HG03175 (cell line): ENCODE results near the gene PPP1R11.
"Not testable (repeated sequence)": the region's sequence is repeated elsewhere in the genome, so short reads cannot be mapped to it uniquely, and the experiment has no call there.

Source experiments
- ATAC-seq: cut with Tn5 transposase; IDR thresholded peaks from one replicate; pipeline ENCODE4 v1.9.1; 2021; ENCODE audit warnings: mild to moderate bottlenecking, moderate library complexity; ENCODE audit not compliant: unreplicated experiment

The PPP1R11 gene

DNA sequence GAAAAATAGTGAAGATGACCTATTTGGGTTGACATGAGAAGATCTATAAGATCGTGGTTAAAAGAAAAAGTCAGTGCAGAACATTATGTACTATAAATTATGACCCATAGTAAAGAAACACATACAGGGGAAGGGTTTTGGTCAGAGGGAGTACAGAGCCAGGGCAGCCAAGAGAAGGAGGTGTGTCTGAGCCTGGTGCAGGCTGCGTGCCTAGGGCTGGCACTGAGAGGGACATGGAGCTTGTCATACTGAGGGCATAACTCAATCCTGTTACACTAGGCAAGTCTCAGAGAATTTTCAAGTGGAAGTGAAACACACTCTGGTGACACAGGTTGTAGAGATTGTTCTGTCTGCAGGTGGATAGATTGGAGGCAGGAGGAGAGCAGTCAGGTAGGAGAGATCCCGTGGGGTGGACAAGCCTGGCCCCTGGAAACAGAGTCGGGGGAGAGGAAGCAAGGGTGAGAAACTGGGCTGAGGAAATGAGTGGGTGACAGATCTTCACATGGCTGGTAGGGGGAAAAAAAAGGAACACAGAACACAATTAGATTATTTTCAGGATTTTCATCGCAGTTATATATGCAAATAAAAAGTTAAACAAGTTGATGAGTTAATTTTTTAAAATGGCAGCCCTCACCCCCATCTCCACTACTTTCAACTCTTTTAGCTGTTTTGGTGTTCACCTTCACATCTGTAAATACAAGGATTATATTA is 27.1 kb downstream of the PPP1R11 start:
- ATAC-seq, result no peak

DNA sequence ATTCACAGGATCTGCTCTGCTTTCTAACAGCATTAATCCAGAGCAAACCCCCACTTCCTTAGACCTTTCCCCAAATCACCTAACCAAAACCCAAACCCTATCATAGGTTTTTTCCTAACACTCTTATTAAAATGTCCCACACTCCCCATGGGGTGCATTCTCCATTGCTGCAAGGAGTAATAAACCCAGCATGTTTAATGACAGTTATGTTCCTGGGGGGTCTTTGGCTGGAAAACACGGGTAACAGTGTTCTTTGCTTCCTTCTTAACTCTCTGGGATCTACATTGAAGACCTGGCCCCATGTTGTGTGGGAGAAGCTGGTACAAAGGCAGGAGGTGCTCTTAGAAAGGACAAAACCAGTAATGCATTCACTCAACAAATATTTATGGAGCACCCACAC is 29.8 kb downstream of the PPP1R11 start:
- no peak for ATAC-seq

DNA sequence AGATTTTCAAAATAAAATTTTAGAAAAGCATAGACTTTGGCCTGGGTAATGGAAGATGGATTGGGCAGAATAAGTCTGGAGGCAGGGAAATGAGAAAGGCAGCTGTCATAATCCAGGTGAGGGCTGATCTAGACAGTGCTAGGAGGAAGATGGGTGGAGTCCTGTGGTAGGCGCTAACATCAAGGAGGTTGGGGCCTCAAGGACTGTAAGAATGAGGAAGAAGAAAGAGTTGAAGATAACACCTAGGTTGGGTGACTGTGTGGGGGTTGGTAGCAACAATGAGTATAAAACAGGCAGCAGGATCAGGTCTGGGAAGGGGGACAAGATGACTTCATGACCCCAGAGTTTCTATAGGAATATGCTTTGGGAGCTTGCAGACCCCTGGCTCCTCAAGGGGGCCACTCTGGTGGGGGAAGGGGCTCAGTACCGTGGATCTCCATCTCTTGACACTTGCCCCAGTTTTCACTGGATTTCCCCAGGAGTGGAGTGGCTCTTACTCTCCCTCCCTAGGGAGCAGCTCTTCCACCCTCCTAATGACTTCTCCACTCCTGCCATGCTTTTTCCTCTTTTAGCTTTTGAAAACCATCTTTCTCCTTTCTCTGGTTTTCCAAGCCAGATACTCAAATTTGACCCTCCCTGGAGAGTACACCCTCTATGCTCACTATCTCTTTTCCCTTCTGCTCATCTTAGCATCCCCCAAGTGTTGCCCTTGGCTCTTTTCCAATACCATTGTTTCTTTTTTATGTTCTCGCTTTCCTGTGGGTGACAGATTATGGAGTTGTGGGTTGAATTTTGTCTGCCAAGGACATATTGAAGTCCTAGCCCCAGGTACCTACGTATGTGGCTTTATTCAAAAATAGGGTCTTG is 31.1 kb downstream of the PPP1R11 start:
- ATAC-seq, result no peak

DNA sequence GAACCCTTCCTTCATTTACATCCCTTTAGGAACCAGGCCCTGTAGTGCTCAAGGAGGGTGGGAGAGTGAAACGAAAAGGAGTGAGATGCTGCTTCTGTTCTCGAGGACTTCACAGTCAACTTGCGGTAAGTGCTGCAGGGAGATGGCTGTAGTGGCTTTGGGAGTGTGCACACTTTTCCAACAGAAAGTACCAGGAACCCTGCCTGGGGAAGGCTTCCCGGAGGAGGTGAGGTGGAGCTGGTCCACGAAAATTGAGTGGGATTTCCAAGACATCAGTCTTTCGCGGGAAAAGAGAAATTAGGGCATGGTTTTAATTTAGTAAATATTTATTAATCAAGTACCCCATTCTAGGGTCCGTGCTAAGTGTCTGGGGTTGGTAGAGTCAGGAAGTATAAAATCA is 33.2 kb downstream of the PPP1R11 start:
- no peak for ATAC-seq

DNA sequence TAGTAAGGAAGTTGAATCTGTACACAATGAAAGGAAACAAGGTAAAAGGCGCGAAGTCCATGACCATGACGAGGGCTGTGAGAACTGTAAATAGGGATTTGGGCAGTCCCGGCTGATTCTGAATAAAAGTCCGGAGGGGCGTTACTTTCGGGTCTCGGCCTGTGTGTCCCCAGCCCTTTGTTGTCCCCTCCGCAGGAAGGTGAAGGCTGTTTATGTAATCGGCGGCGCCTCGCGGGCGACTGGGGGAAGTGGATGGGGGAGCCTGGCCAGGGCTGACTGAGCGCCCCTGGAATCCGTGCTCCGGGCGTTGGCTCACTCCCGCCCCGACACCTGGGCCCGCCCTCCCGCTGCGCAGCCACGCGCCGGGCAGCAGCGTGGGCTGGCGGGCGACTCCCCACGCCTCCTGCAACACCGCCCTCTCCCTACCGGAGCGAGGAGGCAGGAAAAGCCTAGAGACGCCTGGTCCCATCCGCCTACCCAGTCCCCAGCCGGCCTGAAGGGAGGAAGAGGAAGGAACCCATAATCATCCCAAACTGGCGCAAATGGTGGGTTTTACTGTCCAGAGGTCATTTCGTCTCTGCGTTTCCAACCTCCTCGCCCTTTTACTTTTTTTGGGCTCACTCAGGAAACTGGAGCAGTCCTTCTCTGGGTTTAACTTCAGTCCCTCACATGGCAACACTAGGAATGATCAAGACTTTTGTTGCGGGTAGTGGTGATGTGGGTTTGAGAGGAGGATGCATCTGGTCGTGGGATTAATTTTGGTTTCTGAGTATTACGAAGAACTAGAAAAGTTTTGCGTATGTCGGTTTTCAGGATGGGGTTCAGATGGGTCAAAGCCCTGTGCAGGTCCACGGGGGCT is 33.8 kb downstream of the PPP1R11 start:
- no peak for ATAC-seq

DNA sequence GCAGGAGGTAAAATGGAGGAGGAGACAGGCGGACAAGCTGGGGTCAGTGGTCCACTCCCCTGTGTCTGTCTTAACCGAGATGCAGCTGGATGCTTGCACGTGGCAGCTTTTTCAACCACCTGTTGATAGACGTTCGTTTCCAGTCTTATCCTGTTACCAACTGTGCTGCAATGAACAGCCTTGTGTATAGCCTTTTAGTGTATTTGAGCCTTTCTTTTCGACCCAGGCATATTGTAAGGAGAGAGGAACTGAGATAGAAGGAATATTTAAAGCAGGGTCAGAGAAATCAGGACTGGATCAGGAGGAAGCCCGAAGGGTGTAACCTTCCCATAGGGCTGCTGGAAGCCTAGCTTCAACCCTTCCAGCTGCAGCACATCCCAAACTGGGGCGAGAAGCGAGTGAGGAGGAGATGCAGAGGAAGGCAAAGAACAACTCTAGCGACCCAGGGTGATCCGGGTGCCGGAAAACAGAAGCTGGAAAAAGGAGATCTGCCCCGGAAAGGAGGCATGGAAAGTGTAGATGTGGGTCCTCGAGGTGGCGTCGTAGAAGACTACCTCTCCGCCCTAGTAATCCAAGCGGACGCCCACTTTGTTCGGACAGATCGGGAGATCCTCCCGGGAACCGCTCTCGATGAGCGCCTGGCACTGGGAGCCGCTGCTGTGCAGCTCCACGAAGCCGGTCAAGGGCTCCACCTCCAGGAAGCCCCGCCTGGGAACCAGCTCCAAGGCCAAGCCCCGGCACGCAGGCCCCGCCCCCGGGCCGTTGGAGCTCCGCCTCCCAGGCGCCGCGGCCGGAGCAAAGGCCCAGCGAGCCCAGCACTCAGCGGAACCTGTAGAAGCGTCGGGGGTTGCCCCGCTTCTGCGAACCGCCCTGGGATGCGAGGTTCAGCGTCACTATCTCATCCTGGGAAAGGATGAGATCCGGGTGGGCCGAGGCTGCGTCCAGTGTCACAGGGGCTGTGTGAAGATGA is 34.7 kb downstream of the PPP1R11 start:
- no peak for ATAC-seq

DNA sequence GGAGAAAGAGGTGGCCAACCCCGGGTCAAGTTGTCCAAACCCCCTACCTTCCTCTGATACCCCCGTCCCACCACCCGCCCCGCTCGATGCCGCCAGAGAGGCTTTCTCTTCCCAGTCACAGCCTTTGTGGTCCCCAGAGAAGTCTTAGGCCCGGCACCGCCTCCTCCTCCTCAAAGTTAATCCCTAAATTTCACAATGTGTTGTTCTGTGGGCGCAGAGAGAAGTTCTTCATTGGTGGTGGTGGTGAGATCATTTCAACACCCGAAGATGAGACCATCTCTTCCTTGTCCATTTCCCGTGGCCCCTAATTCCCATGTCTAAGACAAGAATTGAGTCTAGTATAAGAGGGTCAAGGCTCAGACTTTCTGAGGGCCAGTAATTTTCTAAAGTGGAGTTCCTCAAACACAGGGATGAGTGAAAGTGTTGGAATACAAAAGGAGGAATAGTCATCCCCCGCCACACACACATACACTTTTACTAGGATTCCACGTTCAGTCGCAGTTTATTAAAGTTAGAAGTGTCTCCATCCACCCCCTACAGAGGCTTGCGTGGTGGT is 35.5 kb downstream of the PPP1R11 start:
- no peak for ATAC-seq

DNA sequence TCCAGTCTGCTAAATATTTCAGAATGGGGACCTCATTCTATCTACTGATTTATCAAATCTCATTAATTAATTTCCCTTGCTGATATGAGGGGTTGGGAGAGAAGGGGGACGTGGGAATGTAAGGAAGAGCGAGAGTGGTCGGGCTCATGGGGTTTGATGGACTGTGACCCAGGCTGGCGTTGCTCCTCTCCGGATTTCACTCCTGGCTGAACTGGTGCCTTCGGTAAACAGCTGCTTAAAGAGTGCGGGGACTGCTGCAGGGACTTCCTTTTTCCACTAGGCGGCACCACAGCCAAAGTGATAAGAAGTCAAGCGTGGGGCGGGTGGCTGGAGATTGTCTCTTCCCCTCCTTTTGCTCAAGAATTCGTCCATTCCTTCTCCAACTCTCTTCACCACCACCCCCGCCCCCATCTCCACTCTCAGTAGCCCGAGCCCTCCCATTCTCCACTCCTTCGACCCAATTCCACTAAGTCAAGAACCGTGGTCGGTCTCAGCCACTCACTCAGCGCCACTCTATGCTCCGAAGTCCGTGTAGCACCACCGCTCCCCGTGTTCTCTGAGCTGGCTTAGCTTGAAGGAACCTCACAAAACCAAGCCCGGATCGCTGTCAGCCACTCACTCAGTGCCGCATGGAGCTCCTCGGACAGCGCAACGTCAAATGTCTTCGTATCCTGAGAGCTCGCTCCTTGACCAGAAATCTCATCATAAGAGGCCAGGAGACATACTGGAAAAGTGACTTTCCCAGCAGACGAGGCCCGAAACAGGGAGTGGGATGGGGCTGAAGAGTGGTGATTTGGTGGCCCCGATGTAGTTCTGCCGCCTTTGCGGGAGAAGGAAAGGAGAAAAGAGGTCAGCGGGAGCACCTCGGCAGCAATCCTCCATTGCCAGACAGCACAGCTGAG is 36.2 kb downstream of the PPP1R11 start:
- peak; percentile 79 for ATAC-seq

DNA sequence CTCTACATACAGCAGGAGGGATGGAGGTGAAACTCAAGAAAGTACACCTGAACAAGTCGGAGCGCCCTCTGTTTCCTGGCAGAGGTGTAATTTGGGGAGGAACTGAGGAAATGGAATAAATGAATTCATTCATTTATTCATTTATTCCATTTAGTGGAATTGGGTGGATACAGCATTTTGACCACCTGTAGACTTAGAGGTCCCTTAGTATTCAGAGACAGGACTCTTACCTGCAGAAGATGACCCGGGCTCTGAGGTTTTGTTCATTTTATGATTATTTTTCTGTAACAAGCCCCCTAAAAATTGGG is 36.8 kb downstream of the PPP1R11 start:
- ATAC-seq, result no peak

DNA sequence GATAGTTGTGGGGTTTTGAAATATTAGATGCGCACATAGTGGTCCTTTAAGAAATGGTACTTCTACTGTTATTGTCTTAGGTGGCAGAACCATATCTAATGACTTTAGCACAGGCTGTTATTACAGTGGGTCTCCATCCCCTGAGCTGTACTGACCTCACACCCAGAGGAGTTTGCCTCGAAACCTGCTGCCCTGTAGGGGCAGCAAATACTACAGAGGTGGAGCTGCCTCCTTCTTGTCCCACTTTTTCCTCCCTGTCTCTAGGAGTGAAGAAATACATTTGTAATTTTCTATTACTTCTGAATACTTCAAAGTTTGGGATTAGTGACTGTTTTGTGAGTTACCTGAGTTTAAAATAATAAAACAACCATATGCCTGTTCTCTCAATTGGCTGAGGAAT is 37.7 kb downstream of the PPP1R11 start:
- ATAC-seq, result no peak

DNA sequence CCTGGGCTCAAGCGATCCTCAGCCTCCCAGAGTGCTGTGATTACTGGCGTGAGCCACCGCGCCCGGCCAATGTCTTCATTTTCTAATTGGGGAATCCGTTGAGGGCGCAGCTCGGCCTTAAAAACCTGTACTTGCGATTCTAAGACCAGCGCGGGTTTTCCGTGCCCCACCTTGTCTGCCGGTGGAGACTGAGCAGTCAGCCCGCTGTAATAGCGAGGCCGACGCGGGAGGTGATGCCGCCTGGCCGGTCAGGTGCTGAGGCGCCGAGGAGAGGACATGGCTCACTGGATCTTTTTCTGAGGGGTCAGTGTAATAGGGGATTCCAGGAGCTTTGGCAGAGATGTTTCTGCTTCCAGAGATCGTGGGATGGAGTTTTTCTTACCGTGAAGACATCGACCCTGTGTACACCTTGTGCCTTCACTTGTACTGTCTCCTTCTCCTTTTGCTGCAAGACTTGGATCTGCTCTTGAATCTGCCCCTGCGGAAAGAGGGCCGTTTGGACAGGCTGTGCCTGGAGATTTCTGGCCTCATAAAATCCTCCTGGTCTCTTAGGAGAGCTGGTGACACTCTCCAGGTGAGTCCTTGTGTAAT is 44.4 kb downstream of the PPP1R11 start:
- ATAC-seq, result no peak

DNA sequence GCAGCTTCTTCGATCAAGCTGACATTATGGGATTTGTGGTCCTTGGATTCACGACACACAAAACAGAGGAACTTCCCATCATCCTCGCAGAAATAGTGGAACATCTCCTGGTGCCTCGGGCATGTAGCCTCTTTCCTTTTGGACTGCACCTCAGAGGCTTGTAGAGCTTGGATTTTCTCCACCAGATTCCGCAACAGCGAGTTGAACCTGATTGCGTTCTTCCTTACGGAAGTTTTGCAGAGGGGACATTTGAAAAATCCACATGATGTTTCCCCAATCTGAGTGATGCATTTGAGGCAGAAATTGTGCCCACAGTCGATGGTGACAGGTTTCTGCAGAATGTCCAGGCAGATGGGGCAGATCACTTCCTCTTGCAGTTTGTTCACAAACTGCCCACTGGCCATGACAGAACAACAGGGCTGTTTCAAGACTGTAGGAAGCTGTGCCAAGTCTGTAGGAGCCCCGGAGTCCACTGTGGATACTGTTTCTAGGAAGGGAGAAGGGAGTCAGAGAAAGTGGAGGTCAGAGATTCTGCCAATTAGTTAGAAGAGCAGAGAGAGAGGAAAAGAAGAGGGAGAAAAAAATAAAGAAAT is 45.5 kb downstream of the PPP1R11 start:
- no peak for ATAC-seq

DNA sequence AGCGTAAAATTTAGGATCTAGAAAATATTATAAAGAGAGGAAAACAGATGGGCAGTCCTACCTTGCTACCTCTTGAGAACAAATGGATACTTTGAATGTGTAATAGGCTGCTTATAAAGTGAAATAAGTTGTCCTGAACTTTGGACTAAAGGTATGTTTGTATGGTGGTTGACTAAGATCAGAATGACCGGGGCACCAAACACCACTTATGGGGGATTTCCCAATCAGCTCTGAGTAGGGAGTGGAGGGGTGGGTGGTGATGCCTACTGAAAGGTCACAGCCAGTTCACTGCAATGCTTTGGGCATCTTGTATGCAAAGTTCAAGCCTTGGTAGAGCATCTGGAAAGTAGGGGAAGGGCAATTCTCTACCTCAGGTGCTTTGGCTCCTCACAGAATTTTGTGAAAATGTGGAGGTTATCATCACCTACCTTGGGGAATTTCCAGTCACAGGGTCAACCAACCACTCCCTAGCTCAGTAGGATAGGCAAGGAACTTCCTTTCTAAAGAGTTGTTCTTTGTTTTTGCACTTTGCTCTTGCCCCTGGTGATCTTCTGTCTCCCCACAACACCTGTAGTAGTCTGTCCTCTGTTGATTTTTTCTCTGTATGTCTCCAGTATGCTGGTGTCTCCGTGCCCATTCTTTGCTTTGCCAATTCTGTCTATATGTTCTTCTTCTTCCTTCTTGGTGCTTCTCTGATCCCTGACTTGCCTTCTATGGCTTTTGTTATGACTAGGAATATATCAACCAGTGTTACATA is 46.2 kb downstream of the PPP1R11 start, which contains the start of gene TRIM31:
TRIM31 (minus strand) TSS at position 88 of the 757 bp plus-strand sequence. CDS start 285 bp downstream, outside the sequence.
- peak; percentile 69 for ATAC-seq

DNA sequence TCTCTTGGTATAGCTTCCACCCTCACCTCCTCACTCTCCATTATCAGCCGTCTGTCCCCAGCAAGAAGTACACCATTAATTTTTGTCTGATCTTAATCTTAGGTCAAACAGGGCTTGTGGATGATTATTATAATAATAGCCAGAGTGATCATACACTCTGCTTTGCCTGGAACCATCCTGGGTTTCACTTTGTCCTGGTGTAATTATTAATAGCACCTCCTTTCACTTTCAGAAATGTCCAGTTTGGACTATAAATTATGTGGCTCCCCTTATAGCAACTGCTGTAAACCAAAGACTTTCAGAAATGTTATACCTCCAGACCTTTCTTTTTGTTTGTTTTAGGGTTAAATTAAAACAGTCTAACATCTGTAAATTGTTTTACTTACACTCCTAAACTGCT is 46.8 kb downstream of the PPP1R11 start:
- ATAC-seq, result no peak

DNA sequence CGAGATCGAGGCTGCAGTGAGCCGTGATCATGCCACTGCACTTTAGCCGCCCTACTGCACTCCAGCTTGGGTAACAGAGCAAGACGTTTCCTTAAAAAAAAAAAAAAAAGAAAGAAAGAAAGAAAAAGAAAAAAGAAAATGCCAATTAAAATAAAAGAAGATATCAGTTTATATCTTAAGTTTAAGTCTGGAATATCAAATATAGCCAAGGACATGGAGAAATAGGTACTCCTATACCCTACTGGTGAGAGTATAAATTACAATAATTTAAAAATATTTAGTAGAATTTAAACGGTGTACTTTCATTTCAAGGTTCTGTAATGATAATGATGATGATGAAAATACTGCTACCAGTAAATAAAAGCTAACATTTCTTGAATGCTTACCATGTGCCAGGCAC is 49.7 kb downstream of the PPP1R11 start:
- no peak for ATAC-seq

DNA sequence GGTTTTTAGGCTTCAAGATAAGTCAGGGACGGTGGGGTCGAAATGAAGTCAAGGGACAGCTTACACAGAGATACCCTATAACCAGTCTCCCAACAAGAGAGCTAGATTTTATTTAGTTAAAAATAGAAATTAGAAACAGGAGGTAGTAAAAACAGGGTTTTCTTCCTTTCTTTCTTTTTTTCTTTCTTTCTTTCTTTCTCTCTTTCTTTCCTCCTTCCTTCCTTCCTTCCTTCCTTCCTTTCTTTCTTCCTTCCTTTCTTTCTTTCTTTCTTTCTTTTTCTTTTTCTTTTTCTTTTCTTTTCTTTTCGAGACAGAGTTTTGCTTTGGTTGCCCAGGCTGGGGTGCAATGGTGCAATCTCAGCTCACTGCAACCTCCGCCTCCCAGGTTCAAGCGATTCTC is 51.7 kb downstream of the PPP1R11 start:
- not testable (repeated sequence) for ATAC-seq
